LNCaP clone FGC (cell line): ENCODE data around the gene NDUFB7.

ENCODE experiments used
- DNase-seq: peaks from one replicate; pipeline ENCODE4 v3.0.0-alpha.2; 2011; ENCODE audit warnings: low read depth
- H3K4me3 ChIP-seq: 2 replicates; pipeline ENCODE4 v1.5.1; 2011; ENCODE audit warnings: mild to moderate bottlenecking, low read depth, low read length, control low read depth
- TF ChIP-seq, protein P1 (sequence below): IDR thresholded peaks from 2 replicates; pipeline ENCODE4 v1.5.1; 2012; ENCODE audit warnings: mild to moderate bottlenecking; ENCODE audit not compliant: control insufficient read depth, insufficient read depth; ENCODE audit errors: extremely low read depth

The NDUFB7 gene

DNA sequence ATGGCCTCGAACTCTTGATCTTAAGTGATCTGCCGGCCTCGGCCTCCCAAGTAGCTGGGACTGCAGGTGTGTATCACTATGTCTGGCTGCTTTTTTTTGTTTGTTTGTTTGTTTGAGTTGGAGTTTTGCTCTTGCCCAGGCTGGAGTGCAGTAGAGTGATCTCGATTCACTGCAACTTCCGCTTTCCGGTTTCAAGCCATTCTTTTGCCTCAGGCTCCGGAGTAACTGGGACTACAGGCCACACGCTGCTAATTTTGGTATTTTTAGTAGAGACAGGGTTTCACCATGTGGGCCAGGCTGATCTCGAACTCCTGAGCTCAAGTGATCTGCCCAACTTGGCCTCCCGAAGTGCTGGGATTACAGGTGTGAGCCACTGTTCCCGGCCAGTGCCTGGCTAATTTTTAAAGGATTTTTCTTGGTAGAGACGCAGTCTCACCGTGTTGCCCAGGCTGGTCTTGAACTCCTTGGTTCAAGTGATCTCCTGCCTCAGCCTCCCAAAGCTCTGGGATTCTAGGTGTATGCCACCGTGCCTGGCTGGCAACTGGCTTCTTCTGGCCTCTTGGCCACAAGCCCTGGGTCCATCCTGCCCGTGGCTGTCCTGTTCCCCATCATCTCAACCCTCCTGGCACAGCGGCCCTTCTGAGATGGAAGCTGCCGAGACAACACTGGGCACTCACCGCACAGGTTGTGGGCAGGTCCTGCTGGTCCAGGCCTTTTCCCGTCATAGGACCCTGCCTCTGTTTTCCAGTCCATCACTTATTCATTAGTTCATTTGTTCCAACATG lies 30.9 kb downstream of the NDUFB7 start:
- no peak overlapping the region for H3K4me3 ChIP-seq
- TF ChIP-seq, protein P1, sequence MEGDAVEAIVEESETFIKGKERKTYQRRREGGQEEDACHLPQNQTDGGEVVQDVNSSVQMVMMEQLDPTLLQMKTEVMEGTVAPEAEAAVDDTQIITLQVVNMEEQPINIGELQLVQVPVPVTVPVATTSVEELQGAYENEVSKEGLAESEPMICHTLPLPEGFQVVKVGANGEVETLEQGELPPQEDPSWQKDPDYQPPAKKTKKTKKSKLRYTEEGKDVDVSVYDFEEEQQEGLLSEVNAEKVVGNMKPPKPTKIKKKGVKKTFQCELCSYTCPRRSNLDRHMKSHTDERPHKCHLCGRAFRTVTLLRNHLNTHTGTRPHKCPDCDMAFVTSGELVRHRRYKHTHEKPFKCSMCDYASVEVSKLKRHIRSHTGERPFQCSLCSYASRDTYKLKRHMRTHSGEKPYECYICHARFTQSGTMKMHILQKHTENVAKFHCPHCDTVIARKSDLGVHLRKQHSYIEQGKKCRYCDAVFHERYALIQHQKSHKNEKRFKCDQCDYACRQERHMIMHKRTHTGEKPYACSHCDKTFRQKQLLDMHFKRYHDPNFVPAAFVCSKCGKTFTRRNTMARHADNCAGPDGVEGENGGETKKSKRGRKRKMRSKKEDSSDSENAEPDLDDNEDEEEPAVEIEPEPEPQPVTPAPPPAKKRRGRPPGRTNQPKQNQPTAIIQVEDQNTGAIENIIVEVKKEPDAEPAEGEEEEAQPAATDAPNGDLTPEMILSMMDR = no peak
- DNase-seq = no peak

DNA sequence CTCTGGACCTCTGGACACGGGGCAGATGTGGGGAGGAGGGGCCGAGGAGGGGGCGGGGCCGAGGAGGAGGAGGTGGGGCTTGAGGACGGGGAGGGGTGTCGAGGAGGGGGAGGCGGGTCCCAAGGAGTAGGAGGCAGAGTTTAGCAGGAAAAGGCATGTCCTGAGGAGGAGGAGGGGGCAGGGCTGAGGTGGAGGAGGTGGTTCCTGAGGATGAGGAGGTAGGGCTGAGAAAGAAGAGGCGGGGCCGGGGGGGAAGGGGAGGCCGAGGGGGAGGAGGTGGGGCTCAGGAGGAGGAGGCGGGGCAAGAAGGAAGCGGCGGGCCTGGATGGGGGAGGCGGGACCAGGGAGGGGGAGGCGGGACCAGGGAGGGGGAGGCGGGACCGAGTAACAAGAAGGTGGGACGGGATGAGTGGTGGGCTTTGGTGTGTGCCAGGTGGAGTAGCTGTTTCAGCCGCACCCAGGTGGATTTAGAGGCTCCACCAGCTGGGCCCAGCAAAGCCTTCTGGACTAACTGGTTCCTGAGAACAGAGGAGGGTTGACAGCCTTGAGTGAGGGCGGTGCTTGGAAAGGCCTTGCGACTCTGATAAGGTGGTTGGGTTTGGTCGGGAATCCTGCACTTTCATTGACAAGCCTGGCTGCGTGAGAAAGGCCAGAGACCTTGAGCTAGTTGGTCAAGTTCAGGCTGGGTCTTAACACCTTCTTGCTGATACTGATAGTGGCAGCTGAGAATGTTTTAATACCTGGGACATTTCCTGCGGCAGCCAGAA lies 34.8 kb downstream of the NDUFB7 start:
- TF ChIP-seq, protein P1 = no peak
- peak; percentile 91 for DNase-seq
- peak overlapping the region; percentile 33; the same call in 1 of the 2 replicates for H3K4me3 ChIP-seq

DNA sequence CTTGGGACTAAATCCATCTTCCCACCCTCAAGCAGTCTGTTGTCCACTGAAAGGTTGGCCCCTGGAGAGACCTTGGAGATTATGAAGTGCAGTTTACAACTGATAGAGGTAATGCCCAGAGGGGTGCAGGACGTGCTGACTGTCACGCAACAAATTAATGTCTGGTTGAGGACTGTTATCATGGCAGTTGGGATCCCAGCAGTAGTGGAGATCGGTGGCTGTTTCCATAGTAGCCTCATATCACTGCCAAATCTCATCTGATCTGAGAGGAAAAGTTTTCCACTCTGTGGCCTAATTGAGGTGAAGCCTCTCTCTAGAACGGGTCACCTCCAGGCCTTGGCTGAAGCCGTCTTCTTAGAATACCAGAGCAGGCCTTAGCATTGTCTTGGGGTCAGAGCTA lies 38.4 kb downstream of the NDUFB7 start:
- no peak for DNase-seq
- no peak overlapping the region for H3K4me3 ChIP-seq
- TF ChIP-seq, protein P1 = no peak

DNA sequence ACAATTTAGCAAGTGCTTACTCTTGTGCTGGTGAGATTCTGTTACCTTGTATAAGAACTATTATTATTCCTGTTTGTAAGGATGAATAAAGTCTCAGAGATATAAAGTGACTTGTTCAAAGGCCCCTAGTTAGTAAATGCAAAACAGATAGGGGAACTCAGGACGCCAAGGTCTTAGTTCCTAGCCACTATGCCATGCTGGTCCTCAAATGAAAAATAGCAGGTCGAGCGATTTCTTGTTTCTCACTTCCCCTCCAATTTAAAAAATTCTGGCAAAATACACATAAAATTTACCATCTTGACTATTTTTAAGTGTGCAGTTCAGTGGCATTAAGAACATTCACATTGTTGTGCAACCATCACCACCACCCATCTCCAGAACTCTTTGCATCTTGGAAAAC lies 41.4 kb downstream of the NDUFB7 start:
- TF ChIP-seq, protein P1 = no peak
- no peak for DNase-seq
- peak overlapping the region; percentile 96 for H3K4me3 ChIP-seq

GRCh38 chr19:14530005-14530348 lies 41.9 kb downstream of the NDUFB7 start:
- TF ChIP-seq, protein P1 = no peak
- DNase-seq = no peak
- peak overlapping the region; percentile 96 for H3K4me3 ChIP-seq

DNA sequence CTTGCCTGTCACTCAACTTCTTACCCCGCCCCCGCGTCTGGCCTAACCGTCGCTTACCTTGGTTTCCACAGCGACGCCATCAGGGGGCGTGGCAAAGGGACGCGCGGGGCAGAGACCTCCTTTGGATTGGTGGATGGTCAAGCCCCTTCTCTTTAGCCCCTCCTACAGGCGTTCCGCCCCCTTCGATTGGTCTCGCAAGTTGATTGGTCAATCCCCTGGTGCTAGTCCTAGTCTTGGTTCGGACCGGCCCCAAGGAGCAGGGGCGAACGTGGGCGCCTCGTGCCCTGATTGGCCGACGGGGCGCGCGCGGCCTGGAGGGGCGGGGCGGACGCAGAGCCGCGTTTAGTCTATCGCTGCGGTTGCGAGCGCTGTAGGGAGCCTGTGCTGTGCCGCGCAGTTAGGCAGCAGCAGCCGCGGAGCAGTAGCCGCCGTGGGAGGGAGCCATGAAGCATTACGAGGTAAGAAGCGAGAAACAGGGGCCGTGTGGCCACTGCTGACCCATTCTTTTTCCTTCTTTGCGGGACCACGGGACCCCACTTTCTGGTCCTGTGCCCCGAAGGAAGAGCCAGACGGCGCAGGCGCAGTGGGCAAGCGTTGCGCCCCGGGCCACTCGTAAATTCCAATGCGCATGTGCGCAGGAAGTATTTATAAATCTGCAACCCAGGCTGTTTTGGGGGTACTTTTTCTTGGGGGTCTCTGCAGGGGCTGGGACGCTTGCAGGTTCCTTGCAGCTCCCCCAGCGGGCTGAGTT lies 42.4 kb downstream of the NDUFB7 start, which contains the start of gene TECR:
Gene TECR, plus strand, starts transcription at position 341 of the 751 bp plus-strand sequence. Its CDS starts 103 bp downstream, at position 444.
- DNase-seq = peak; percentile 100
- TF ChIP-seq, protein P1 = no peak
- peak within 1 kb of the TSS; percentile 96 for H3K4me3 ChIP-seq
